Left cardiac atrium (tissue), 4 donors: ENCODE results near the gene BPI. TPM values are rescaled to one million over a fixed set of nuclear protein-coding genes. Genes with fewer than 3 reads are reported as not detected.
A peak's percentile ranks its signal among the peaks of the same experiment; 100 is the strongest.

ENCODE experiments used
- ATAC-seq, 2 donors: fragments of 200-7000 bp; cut with Tn5 transposase; one replicate each; pipeline ENCODE4 v1.9.1; 2020; ENCODE audit warnings: mild to moderate bottlenecking in 2 of 2, moderate library complexity in 2 of 2
- DNase-seq: peaks from one replicate; pipeline ENCODE4 v3.0.0-alpha.2; 2020
- intact Hi-C, 2 donors: fragments of 100-400 bp; cut with DNase I; formaldehyde crosslinking; loops; one replicate each; pipeline versions ENCODE4 v1.14.1 to v1.15.1; 2022 to 2023
- total RNA-seq, 2 donors: library from RNA; stranded (reverse); fragmentation: NEBNext Ultra II Directional; extraction: Animal tissue kit (Norgen Biotek cat#: 25700); gene quantifications; one replicate each; pipeline ENCODE4 v1.2.1, GENCODE V29; 2021
- donor health status: DM: no; HTN: yes; CAD: no.
- donor health status: DM: no; HTN: yes; CAD: no; lungs with severe emphysema.
- donor health status: DM: yes; HTN: yes; CAD: no.
- donor health status: Dilated cardiomyopathy.

The BPI gene
- total RNA-seq, 2 donors from 2014 or later: not detected

- ATAC-seq (no peak), DNase-seq (no peak)
- intact Hi-C loops: no loop called here
These were observed 40.2 kb downstream of the BPI start for GRCh38 chr20:38344107-38344701.

GRCh38 chr20:38345643-38346042 lies 41.7 kb downstream of the BPI start:
- intact Hi-C loops: no loop called here
- peak in 1 of 2 donors; percentile 10 for ATAC-seq
- no peak for DNase-seq

GRCh38 chr20:38346247-38346651 lies 42.3 kb downstream of the BPI start, which contains the start of gene LBP:
LBP (plus strand) TSS chr20:38346482; CDS start chr20:38346517, 35 bp downstream.
- DNase-seq: peak; percentile 45
- intact Hi-C loops: no loop called here
- ATAC-seq: peak in 1 of 2 donors; percentile 56

- peak in 1 of 2 donors; percentile 45 for ATAC-seq
- intact Hi-C loops: no loop called here
- no peak for DNase-seq
These were observed 42.8 kb downstream of the BPI start for GRCh38 chr20:38346741-38347140.

GRCh38 chr20:38349856-38350255 lies 45.9 kb downstream of the BPI start:
- no peak for DNase-seq
- intact Hi-C loops: no loop called here
- no peak for ATAC-seq

GRCh38 chr20:38350879-38351775 lies 47.2 kb downstream of the BPI start:
- DNase-seq (peak; percentile 71), ATAC-seq (peak; percentile 30 to 87)
- intact Hi-C loops: no loop called here

GRCh38 chr20:38353316-38353715 lies 49.4 kb downstream of the BPI start:
- DNase-seq: no peak
- intact Hi-C loops: no loop called here
- no peak for ATAC-seq

- no peak for ATAC-seq
- no peak for DNase-seq
- intact Hi-C loops: no loop called here
These were observed 50.3 kb downstream of the BPI start for GRCh38 chr20:38354227-38354626.

GRCh38 chr20:38355161-38356012 lies 51.4 kb downstream of the BPI start:
- ATAC-seq (no peak), DNase-seq (no peak)
- intact Hi-C loops: no loop called here

GRCh38 chr20:38357653-38358207 lies 53.8 kb downstream of the BPI start:
- intact Hi-C loops: no loop called here
- no peak for ATAC-seq
- no peak for DNase-seq

GRCh38 chr20:38358556-38358955 lies 54.6 kb downstream of the BPI start:
- DNase-seq: no peak
- intact Hi-C loops: no loop called here
- ATAC-seq: no peak

GRCh38 chr20:38363004-38363747 lies 59.2 kb downstream of the BPI start:
- ATAC-seq (no peak), DNase-seq (no peak)
- intact Hi-C loops: no loop called here

GRCh38 chr20:38369389-38369788 lies 65.4 kb downstream of the BPI start:
- intact Hi-C loops: no loop called here
- DNase-seq (no peak), ATAC-seq (no peak)

GRCh38 chr20:38372806-38373205 lies 68.8 kb downstream of the BPI start:
- DNase-seq: no peak
- intact Hi-C loops: no loop called here
- peak in 1 of 2 donors; percentile 65 for ATAC-seq

GRCh38 chr20:38373231-38373867 lies 69.4 kb downstream of the BPI start:
- intact Hi-C loops: no loop called here
- DNase-seq: peak; percentile 53

GRCh38 chr20:38373898-38374297 lies 69.9 kb downstream of the BPI start:
- peak in 1 of 2 donors; percentile 16 for ATAC-seq
- intact Hi-C loops: no loop called here

More at GRCh38 chr20:38373231-38373867, 69.4 kb downstream of the BPI start:
- ATAC-seq: peak; percentile 65 to 90

GRCh38 chr20:38377039-38377685 lies 73.2 kb downstream of the BPI start:
- intact Hi-C loops: no loop called here
- DNase-seq (no peak), ATAC-seq (no peak)

More at GRCh38 chr20:38373898-38374297, 69.9 kb downstream of the BPI start:
- no peak for DNase-seq
